ENCODE results near the gene SYT6. TPM values are rescaled to one million over a fixed set of nuclear protein-coding genes. Genes with fewer than 3 reads are reported as not detected.

The SYT6 gene
- polyA plus RNA-seq, 3 donors, result 0.01 TPM; not detected in 2

GRCh38 chr1:114150016-114150415, 3.7 kb downstream of the SYT6 start:
- Histone ChIP-seq H2AFZ (ENCODE audit: insufficient read depth, low read depth, low read length, poor library complexity, severe bottlenecking) (no peak overlapping the region), H3K4me1 (ENCODE audit: control insufficient read depth in 1 of 2, insufficient read depth in 2 of 2, low read length in 2 of 2) (peaks cover 26 to 30% of the 10 kb centered on the region in 2 donors), H4K20me1 (ENCODE audit: insufficient read depth, low read length) (no peaks in the 10 kb centered on the region), H3K27ac (ENCODE audit: low read depth in 1 of 2, low read length in 2 of 2) (no peak overlapping the region), H3K4me2 (replicated peaks; ENCODE audit: extremely low read depth, low read length, poor library complexity, severe bottlenecking) (no peak overlapping the region), H3K9ac (ENCODE audit: insufficient read depth, low read length, poor library complexity, severe bottlenecking) (no peak overlapping the region), H3K36me3 (replicated peaks in 1 of 2; ENCODE audit: control insufficient read depth in 1 of 2, insufficient read depth in 2 of 2, low read length in 2 of 2) (no peaks in the 10 kb centered on the region), H3K9me3 (replicated peaks in 1 of 2; ENCODE audit: control insufficient read depth in 1 of 2, insufficient read depth in 1 of 2, low read length in 2 of 2) (peaks cover 1 to 12% of the 10 kb centered on the region in 2 donors), H3K4me3 (replicated peaks in 1 of 3; ENCODE audit: low read depth in 2 of 3, low read length in 3 of 3) (no peak overlapping the region), H3K27me3 (ENCODE audit: control insufficient read depth in 2 of 2, insufficient read depth in 2 of 2, low read length in 2 of 2) (peaks cover 33 to 38% of the 10 kb centered on the region in 2 donors), H3K79me2 (ENCODE audit: insufficient read depth, low read length) (no peaks in the 10 kb centered on the region)
- Mint-ChIP-seq H3K27me3 (ENCODE audit: low read depth in 3 of 3) (peaks cover 50 to 54% (median 52%) of the 10 kb centered on the region in 3 donors), H3K4me1 (peaks cover 31% of the 10 kb centered on the region), H3K27ac (no peak overlapping the region), H3K9me3 (peaks cover 0 to 27% (median 11%) of the 10 kb centered on the region in 7 donors), H3K4me3 (peak overlapping the region in 1 of 2 donors; percentile 39), H3K36me3 (peaks cover 6 to 28% of the 10 kb centered on the region in 2 donors)
- TF ChIP-seq, protein P1, sequence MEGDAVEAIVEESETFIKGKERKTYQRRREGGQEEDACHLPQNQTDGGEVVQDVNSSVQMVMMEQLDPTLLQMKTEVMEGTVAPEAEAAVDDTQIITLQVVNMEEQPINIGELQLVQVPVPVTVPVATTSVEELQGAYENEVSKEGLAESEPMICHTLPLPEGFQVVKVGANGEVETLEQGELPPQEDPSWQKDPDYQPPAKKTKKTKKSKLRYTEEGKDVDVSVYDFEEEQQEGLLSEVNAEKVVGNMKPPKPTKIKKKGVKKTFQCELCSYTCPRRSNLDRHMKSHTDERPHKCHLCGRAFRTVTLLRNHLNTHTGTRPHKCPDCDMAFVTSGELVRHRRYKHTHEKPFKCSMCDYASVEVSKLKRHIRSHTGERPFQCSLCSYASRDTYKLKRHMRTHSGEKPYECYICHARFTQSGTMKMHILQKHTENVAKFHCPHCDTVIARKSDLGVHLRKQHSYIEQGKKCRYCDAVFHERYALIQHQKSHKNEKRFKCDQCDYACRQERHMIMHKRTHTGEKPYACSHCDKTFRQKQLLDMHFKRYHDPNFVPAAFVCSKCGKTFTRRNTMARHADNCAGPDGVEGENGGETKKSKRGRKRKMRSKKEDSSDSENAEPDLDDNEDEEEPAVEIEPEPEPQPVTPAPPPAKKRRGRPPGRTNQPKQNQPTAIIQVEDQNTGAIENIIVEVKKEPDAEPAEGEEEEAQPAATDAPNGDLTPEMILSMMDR (IDR thresholded peaks at IDR 0.05), result no peak
- WGBS (ENCODE audit: insufficient coverage), result no CpG with 5 or more reads among the region's 2 CpGs
- DNase-seq, result no peak
- intact Hi-C loops (cut with micrococcal nuclease), result loop anchor here in 1 of 2 donors (10.0 kb wide), 1 partner anchor 115 kb away; no protein-coding TSS in a partner anchor

GRCh38 chr1:114149211-114149610, 4.5 kb downstream of the SYT6 start:
- H3K27me3 ChIP-seq (ENCODE audit: control insufficient read depth in 2 of 2, insufficient read depth in 2 of 2, low read length in 2 of 2), result peaks cover 25 to 30% of the 10 kb centered on the region in 2 donors
- peaks cover 0 to 22% (median 8%) of the 10 kb centered on the region in 7 donors for H3K9me3 Mint-ChIP-seq
- no peaks in the 10 kb centered on the region for H3K36me3 ChIP-seq (replicated peaks in 1 of 2; ENCODE audit: control insufficient read depth in 1 of 2, insufficient read depth in 2 of 2, low read length in 2 of 2)
- H4K20me1 ChIP-seq (ENCODE audit: insufficient read depth, low read length), result no peaks in the 10 kb centered on the region
- H3K4me3 ChIP-seq (replicated peaks in 1 of 3; ENCODE audit: low read depth in 2 of 3, low read length in 3 of 3), result no peak overlapping the region
- H3K27ac ChIP-seq (ENCODE audit: low read depth in 1 of 2, low read length in 2 of 2), result no peak overlapping the region
- H3K9me3 ChIP-seq (replicated peaks in 1 of 2; ENCODE audit: control insufficient read depth in 1 of 2, insufficient read depth in 1 of 2, low read length in 2 of 2), result peaks cover 0 to 4% of the 10 kb centered on the region in 2 donors
- no peak overlapping the region for H3K4me2 ChIP-seq (replicated peaks; ENCODE audit: extremely low read depth, low read length, poor library complexity, severe bottlenecking)
- WGBS (ENCODE audit: insufficient coverage), result 100% methylated on average over 1 of the region's 6 CpGs
- TF ChIP-seq, protein P1 (IDR thresholded peaks at IDR 0.05), result no peak
- H3K4me1 Mint-ChIP-seq, result peaks cover 26% of the 10 kb centered on the region
- H3K4me1 ChIP-seq (ENCODE audit: control insufficient read depth in 1 of 2, insufficient read depth in 2 of 2, low read length in 2 of 2), result peaks cover 18 to 24% of the 10 kb centered on the region in 2 donors
- no peaks in the 10 kb centered on the region for H3K79me2 ChIP-seq (ENCODE audit: insufficient read depth, low read length)
- intact Hi-C loops (cut with micrococcal nuclease), result no loop called here
- peaks cover 42 to 46% (median 46%) of the 10 kb centered on the region in 3 donors for H3K27me3 Mint-ChIP-seq (ENCODE audit: low read depth in 3 of 3)
- no peak overlapping the region for H3K9ac ChIP-seq (ENCODE audit: insufficient read depth, low read length, poor library complexity, severe bottlenecking)
- DNase-seq, result no peak
- H3K4me3 Mint-ChIP-seq, result no peak overlapping the region
- H3K36me3 Mint-ChIP-seq, result peaks cover 3 to 22% of the 10 kb centered on the region in 2 donors
- H3K27ac Mint-ChIP-seq, result no peak overlapping the region
- no peak overlapping the region for H2AFZ ChIP-seq (ENCODE audit: insufficient read depth, low read depth, low read length, poor library complexity, severe bottlenecking)

Data from CD14-positive monocyte (primary cell).